ENCODE data around the gene SPAG8. TPM values are rescaled to one million over a fixed set of nuclear protein-coding genes. Genes with fewer than 3 reads are reported as not detected.
A peak's percentile ranks its signal among the peaks of the same experiment; 100 is the strongest.

The SPAG8 gene
- total RNA-seq, 1 donor from 2014 or later = 3.2 TPM

GRCh38 chr9:35778496-35778895 lies 33.6 kb downstream of the SPAG8 start:
- H3K4me3 Mint-ChIP-seq (ENCODE audit: low read depth) = no peak overlapping the region
- no peaks in the 10 kb centered on the region for H3K27me3 Mint-ChIP-seq
- peaks cover 6% of the 10 kb centered on the region for H3K36me3 Mint-ChIP-seq (ENCODE audit: insufficient read depth)
- peaks cover 10% of the 10 kb centered on the region for H3K4me1 Mint-ChIP-seq (ENCODE audit: low read depth)
- no peak overlapping the region for H3K27ac Mint-ChIP-seq
- no peak for TF ChIP-seq CTCF (IDR thresholded peaks at IDR 0.05; ENCODE audit: unreplicated experiment)
- no peaks in the 10 kb centered on the region for H3K9me3 Mint-ChIP-seq (ENCODE audit: low read depth)
- no peak for DNase-seq (ENCODE audit: low spot score, unreplicated experiment)

DNA sequence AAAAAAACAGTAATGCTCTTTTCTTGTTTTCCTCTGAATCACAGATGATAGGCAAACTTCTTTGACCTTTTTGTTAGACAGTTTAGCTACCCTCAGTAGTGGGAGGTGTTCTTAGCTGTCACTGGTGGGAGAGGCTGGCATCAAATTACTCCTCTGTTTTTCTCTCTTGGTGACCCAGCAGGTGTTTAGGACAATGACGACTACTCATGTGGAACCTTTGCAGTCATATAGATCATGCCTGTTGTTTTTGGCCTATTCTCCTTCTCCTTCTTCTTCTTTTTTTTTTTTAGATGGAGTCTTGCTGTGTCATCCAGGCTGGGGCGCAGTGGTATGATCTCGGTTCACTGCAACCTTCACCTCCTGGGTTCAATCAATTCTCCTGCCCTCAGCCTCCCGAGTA lies 36.0 kb downstream of the SPAG8 start:
- H3K4me3 Mint-ChIP-seq (ENCODE audit: low read depth) = no peak overlapping the region
- H3K27ac Mint-ChIP-seq = peak overlapping the region; percentile 62
- H3K27me3 Mint-ChIP-seq = no peaks in the 10 kb centered on the region
- H3K4me1 Mint-ChIP-seq (ENCODE audit: low read depth) = peaks cover 10% of the 10 kb centered on the region
- no peaks in the 10 kb centered on the region for H3K9me3 Mint-ChIP-seq (ENCODE audit: low read depth)
- no peak for DNase-seq (ENCODE audit: low spot score, unreplicated experiment)
- TF ChIP-seq CTCF (IDR thresholded peaks at IDR 0.05; ENCODE audit: unreplicated experiment) = no peak
- H3K36me3 Mint-ChIP-seq (ENCODE audit: insufficient read depth) = peaks cover 3% of the 10 kb centered on the region

- TF ChIP-seq CTCF (IDR thresholded peaks at IDR 0.05; ENCODE audit: unreplicated experiment) = no peak
Measured at GRCh38 chr9:35774907-35775635, 37.0 kb downstream of the SPAG8 start.

DNA sequence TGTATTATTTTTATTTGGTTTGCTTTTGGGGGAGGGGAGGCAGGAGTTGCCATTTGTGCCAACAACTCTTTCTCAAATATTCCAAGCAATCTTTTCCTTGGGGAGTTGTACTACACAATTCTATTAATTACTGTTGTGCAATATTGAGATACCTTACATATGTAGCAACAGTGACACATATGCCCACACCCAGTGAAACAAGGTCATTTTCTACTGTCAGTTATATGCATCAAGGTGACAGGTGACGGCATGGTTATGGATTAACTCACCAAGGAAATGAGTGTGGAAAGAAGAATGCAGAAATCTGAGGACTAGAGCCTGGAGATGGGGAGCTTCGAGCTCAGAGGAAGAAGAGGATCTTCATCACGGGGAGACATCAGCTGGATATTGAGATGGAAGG lies 40.1 kb downstream of the SPAG8 start:
- DNase-seq (ENCODE audit: low spot score, unreplicated experiment) = no peak
- Mint-ChIP-seq H3K36me3 (ENCODE audit: insufficient read depth) (no peaks in the 10 kb centered on the region), H3K4me1 (ENCODE audit: low read depth) (peaks cover 5% of the 10 kb centered on the region), H3K27me3 (no peaks in the 10 kb centered on the region), H3K4me3 (ENCODE audit: low read depth) (no peak overlapping the region), H3K9me3 (ENCODE audit: low read depth) (no peaks in the 10 kb centered on the region), H3K27ac (no peak overlapping the region)
- no peak for TF ChIP-seq CTCF (IDR thresholded peaks at IDR 0.05; ENCODE audit: unreplicated experiment)

More at GRCh38 chr9:35774907-35775635, 37.0 kb downstream of the SPAG8 start:
- DNase-seq (ENCODE audit: low spot score, unreplicated experiment) = no peak
- Mint-ChIP-seq H3K27me3 (no peaks in the 10 kb centered on the region), H3K4me1 (ENCODE audit: low read depth) (peaks cover 10% of the 10 kb centered on the region), H3K4me3 (ENCODE audit: low read depth) (no peak overlapping the region), H3K27ac (peak overlapping the region; percentile 50), H3K9me3 (ENCODE audit: low read depth) (no peaks in the 10 kb centered on the region), H3K36me3 (ENCODE audit: insufficient read depth) (peaks cover under 1% of the 10 kb centered on the region)

DNA sequence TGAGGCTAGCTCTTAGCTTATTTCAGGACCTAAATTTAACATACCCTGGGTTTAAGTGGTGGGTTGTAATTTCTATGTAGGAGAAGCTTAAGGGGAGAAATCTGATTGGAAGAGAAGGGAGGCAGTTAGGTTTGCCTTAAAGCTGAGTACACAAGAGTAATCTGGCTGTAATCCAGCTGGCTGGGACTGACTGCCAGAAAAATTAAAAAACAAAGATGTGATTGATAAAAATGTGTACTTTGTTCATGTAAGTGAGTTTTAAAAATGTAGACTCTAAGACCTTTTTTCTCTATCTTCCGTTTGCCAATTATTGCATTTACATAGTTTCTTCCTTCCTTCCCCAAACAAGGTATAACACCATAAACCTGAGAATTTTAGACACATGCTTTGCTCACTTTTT lies 40.5 kb downstream of the SPAG8 start:
- Mint-ChIP-seq H3K27me3 (no peaks in the 10 kb centered on the region), H3K36me3 (ENCODE audit: insufficient read depth) (no peaks in the 10 kb centered on the region), H3K9me3 (ENCODE audit: low read depth) (no peaks in the 10 kb centered on the region), H3K27ac (no peak overlapping the region), H3K4me1 (ENCODE audit: low read depth) (peaks cover 5% of the 10 kb centered on the region), H3K4me3 (ENCODE audit: low read depth) (no peak overlapping the region)
- TF ChIP-seq CTCF (IDR thresholded peaks at IDR 0.05; ENCODE audit: unreplicated experiment) = no peak
- DNase-seq (ENCODE audit: low spot score, unreplicated experiment) = no peak
